ES-I3 (cell line): ENCODE data around the gene BRSK2.

Experiments
- H3K36me3 ChIP-seq: 2 replicates; pipeline ENCODE4 v1.6.1; 2013; ENCODE audit warnings: mild to moderate bottlenecking, low read length, control low read depth, moderate library complexity; ENCODE audit not compliant: insufficient read depth
- H3K4me1 ChIP-seq: 2 replicates; pipeline ENCODE4 v1.6.1; 2013; ENCODE audit warnings: mild to moderate bottlenecking, control low read depth, low read length; ENCODE audit not compliant: insufficient read depth
- H3K9ac ChIP-seq: 2 replicates; pipeline ENCODE4 v1.6.1; 2013; ENCODE audit warnings: low read depth, mild to moderate bottlenecking, low read length, moderate library complexity
- H3K9me3 ChIP-seq: 2 replicates; pipeline ENCODE4 v1.6.1; 2013; ENCODE audit warnings: mild to moderate bottlenecking, low read length, moderate library complexity; ENCODE audit not compliant: control insufficient read depth, insufficient read depth

Gene BRSK2

GRCh38 chr11:1392561-1392960, 2.8 kb downstream of the BRSK2 start:
- H3K9me3 ChIP-seq = no peaks in the 10 kb centered on the region
- H3K4me1 ChIP-seq = peaks cover 5% of the 10 kb centered on the region; the same call in 1 of the 2 replicates
- no peak overlapping the region for H3K9ac ChIP-seq
- no peaks in the 10 kb centered on the region for H3K36me3 ChIP-seq

- H3K4me1 ChIP-seq = peaks cover under 1% of the 10 kb centered on the region; the same call in 1 of the 2 replicates
- no peaks in the 10 kb centered on the region for H3K9me3 ChIP-seq
- no peaks in the 10 kb centered on the region for H3K36me3 ChIP-seq
- H3K9ac ChIP-seq = no peak overlapping the region
Observed at GRCh38 chr11:1393038-1393710, 3.4 kb downstream of the BRSK2 start.

DNA sequence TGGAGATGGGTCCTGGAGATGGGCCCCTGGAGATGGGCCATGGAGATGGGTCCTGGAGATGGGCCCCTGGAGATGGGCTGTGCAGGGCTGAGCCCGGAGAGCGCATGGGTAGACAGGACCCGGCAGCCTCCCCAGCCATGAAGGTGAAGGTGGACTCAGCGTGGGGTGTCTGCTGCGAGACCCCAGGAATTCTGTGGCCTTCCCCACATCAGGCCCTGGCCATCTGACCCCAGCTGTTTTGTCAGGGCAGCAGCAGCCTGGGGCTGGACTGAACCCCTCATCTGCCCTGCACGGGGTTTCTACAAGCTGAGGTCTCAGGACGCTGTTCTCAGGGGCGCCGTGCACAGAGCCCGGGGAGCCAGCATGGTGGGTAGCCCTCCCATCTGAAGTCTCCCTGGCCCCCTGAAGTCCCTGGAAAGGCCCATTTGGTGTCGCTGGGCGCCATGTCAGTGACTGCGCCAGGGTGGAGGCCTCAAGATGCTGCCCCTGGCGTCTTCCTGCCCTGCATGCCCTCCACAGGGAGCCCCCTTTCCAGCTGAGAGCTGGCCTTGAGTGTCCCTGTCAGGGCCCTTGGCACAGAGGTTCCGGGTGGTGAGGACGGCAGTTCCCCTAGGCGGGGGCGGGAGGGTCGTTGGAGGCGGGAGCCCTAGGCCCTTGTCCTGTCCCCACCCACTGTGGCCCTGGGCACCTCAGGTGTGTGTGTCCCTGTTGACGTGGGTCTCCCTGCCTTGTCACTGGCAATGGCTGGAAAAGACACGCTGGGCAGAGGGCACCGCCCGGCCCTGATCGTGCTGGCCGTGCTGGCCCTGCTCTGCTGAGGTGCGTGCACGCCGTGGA, 5.4 kb downstream of the BRSK2 start:
- Histone ChIP-seq H3K4me1 (no peaks in the 10 kb centered on the region), H3K9ac (no peak overlapping the region), H3K36me3 (no peaks in the 10 kb centered on the region), H3K9me3 (no peaks in the 10 kb centered on the region)

DNA sequence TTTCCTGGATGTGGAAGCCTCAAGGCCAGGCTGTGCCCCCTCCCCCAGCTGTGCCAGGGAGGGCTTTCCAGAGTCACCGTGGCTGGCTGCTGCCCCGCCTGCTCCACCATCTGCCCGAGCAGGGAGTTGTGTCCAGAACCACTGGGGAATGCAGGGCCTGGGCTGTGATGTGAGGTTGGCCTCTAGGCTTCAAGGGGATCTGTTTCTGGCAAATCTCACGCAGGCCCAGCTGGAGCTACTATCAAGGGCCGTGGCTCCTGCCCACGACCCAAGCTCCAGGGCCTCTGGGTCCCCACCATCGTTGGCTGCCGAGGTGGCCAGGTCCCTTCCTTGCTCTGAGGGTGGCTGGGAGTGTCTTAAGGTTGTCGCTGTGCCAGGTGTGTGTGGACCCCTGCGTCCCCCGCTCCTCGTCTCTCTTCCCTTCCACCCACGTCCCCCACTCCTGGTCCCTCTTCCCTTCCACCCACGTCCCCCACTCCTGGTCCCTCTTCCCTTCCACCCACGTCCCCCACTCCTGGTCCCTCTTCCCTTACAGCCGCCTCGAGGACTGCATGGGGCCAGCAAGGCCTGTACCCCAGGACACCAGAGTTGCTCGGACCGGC, 6.1 kb downstream of the BRSK2 start:
- H3K36me3 ChIP-seq = no peaks in the 10 kb centered on the region
- H3K9me3 ChIP-seq = no peaks in the 10 kb centered on the region

DNA sequence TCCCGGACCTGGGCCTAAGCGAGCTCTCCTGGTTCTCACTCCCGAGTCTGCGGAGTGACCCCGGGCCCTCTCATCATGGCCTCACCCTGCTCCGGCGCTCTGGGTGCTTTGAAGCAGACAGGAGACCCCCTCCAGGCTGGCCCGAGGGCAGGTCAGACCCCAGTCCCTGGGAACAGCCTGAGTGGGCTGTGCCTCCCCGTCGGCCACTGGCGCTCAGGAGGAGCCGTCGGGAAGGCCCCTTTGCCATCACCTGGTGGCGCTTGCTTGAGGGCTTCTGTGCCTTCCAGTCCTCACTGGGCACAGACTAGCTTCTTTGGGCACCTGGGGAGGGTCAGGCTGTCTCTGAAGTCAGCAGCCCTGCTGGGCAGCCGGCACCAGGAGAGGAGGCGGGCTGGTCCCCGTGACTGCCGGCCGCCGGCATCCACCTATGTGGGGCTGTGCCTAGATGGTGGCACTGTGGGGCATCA, 6.7 kb downstream of the BRSK2 start:
- no peaks in the 10 kb centered on the region for H3K9me3 ChIP-seq
- no peaks in the 10 kb centered on the region for H3K4me1 ChIP-seq
- no peak overlapping the region for H3K9ac ChIP-seq
- H3K36me3 ChIP-seq = no peaks in the 10 kb centered on the region

More for the DNA sequence above, 6.1 kb downstream of the BRSK2 start:
- no peak overlapping the region for H3K9ac ChIP-seq
- no peaks in the 10 kb centered on the region for H3K4me1 ChIP-seq

GRCh38 chr11:1397146-1397861, 7.6 kb downstream of the BRSK2 start:
- Histone ChIP-seq H3K36me3 (no peaks in the 10 kb centered on the region), H3K9me3 (no peaks in the 10 kb centered on the region), H3K9ac (no peak overlapping the region), H3K4me1 (no peaks in the 10 kb centered on the region)

- H3K4me1 ChIP-seq = no peaks in the 10 kb centered on the region
- no peaks in the 10 kb centered on the region for H3K9me3 ChIP-seq
- H3K9ac ChIP-seq = no peak overlapping the region
- H3K36me3 ChIP-seq = no peaks in the 10 kb centered on the region
Observed at GRCh38 chr11:1397862-1398527, 8.3 kb downstream of the BRSK2 start.

DNA sequence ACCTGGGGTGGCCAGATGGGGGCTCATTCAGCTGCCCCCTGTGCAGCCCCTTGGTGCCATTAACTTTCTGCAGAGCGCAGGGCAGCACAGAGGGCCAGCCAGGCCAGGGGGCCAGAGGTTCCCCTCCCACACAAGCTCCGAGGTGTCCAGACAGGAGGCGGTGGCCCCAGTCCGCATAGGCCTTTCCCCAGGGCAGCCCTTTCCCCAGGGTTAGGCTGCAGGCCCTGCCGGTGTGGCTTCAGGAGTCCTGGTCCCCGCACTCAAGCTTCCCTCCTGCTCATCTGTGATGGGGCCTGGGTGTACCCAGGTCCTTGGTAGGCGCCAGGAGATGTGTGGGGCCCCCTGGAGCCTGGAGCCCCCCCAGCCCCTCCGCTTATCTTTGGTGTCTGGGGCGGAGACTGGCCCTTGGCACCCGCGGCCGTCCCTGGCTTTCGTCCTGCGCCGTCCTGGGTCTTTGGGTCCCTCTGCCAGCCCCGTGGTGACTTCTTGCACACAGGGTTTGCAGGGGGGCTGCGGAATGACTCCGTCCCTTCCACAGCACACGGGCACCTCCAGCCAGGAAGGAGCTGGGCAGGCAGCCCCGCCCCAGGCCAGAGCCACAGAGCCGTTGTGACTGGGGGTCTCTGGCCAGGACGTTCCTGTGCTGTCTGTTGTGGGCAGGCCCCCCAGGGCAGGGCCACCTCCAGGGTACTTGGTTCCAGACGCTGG, 8.9 kb downstream of the BRSK2 start:
- no peak overlapping the region for H3K9ac ChIP-seq
- H3K9me3 ChIP-seq = no peaks in the 10 kb centered on the region
- no peaks in the 10 kb centered on the region for H3K4me1 ChIP-seq
- no peaks in the 10 kb centered on the region for H3K36me3 ChIP-seq

DNA sequence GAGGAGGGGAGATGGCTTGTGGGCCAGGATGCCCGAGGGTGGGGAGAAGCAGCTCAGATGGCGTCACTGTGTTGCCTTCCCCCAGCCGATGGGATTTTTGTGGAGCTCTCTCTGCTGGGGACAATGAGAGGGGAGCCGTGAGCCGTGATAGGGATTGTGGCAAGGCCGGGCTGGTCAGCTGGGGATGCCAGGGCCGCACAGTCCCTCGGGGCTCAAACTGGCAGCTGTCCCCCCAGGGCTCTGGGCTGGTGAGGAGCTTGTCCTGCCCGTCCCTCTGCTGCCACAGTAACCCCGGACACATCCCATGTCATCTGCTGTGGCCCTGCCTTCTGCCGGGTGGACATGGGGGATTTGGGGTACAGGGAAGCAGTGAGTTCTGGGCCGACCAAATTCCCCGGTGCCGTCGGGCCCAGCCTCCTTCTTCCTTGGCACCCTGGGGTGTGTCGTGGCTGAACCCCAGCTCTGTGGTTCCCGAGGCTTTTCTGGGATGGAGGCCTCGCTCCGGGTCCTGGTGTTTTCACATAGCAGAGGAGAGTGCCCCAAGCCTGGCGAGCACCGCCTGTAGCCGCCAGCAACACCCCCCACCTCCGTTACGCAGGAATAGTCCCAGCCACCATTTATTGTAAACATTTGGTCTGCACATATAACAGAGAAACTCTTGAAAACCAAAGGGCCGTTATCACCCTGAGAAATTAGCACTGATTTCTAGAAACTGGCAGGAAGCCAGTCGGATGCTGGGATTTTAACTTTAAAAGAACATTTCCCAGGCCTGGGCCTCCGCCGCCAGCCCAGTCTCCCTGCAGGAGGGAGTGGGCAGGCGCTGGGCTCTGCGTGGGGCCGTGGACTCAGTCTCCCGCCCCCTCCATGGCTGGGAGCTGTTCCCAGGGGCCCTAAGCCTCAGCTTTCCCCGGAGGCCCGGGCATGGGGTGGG, 9.9 kb downstream of the BRSK2 start:
- H3K4me1 ChIP-seq = no peaks in the 10 kb centered on the region
- no peak overlapping the region for H3K9ac ChIP-seq
- no peaks in the 10 kb centered on the region for H3K9me3 ChIP-seq
- H3K36me3 ChIP-seq = no peaks in the 10 kb centered on the region

DNA sequence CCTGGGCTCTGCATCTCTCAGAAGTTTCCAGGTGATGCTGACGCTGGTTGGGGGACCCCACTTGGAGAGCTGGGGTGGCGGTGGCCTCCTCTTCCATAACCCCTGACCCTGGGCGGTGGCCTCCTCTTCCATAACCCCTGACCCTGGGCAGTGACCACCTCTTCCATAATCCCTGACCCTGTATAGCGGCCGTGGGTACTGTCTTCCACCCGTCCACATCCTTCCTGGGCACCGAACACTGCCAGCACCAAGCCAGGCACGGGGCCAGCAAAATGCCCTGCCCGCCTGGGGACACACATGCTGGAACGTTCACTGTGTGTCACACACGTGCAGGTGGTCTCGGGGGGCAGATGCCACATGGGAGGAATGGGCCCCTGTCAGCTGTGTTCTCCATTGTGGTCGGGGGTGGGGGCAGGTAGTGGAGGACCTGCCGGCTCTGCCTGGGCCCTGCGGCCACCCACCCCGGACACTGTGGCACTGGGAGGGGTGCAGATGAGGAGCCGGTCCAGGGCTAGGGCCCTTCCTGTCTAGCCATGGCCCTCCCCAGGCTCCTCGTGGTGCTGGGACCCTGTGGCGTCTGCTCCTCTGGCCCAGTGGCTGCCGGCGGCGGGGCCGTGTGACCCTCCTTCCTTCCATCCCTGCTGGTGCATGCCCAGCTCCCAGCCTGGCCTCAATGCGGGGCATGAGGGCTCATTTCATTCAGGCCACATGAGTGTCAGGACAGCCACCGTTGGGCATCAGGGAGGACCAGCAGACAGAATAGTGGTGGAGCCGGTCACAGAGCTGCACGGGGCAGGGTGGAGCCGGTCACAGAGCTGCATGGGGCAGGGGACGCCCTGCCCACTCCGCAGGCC, 10.8 kb downstream of the BRSK2 start:
- Histone ChIP-seq H3K4me1 (no peaks in the 10 kb centered on the region), H3K9me3 (no peaks in the 10 kb centered on the region)

GRCh38 chr11:1401171-1401445, 11.4 kb downstream of the BRSK2 start:
- H3K9me3 ChIP-seq = no peaks in the 10 kb centered on the region
- H3K4me1 ChIP-seq = no peaks in the 10 kb centered on the region
- H3K36me3 ChIP-seq = no peaks in the 10 kb centered on the region
- no peak overlapping the region for H3K9ac ChIP-seq

More for the DNA sequence above, 10.8 kb downstream of the BRSK2 start:
- H3K36me3 ChIP-seq = no peaks in the 10 kb centered on the region
- no peak overlapping the region for H3K9ac ChIP-seq

DNA sequence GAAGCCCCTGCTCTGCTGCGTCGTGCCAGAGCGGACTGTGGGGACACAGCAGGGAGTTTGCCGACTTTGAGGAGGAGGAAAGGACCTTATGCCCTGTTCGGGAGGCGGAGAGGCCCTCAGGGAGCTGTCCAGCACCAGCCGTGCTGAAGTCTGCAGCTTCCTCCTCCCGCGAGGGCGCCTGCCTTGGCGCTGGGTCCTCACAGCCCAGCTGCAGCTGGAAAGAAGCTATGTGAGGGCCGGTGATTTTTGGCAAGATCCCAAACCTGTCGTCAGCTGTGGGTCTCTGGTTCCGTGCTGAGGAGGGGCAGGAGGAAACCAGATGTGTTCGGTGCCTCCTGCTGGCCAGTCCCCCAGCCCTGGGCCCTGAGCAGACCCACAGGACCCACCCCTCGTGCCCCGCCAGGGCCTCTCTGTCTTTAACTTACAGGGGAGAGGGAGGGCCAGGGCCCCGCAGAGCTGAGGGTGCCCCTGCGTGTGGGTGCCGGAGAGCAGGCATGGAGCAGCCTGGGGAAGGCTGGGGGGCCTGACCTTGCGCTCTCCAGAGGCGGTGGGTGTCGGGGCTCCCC, 12.0 kb downstream of the BRSK2 start:
- Histone ChIP-seq H3K9ac (no peak overlapping the region), H3K9me3 (no peaks in the 10 kb centered on the region), H3K4me1 (no peaks in the 10 kb centered on the region), H3K36me3 (no peaks in the 10 kb centered on the region)
